ENCODE results near the gene BLMH.
A peak's percentile ranks its signal among the peaks of the same experiment; 100 is the strongest.

Gene BLMH

GRCh38 chr17:30309591-30309990, 17.8 kb upstream of the BLMH start:
- no peak overlapping the region for H3K4me3 ChIP-seq (ENCODE audit: low read depth, low read length)

- H3K4me3 ChIP-seq (ENCODE audit: low read depth, low read length): no peak overlapping the region
Observed at GRCh38 chr17:30308406-30308805, 16.7 kb upstream of the BLMH start.

DNA sequence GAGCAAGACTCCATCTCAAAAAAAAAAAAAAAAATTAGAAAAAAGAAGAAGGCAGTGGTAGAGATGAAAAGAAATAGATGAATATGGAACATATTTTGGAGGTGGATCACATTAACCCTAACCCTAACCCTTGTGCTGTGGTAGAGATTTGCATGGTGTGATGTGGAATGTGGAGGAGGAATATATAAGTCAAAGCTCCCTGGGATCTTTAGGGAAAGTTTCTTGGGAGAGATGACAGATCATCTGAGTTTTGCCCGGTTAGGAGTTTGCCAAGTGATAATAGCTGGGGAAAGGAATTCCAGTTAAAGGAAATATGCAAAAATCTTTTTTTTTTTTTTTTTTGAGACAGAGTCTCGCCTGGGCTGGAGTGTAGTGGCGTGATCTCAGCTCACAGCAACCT, 13.0 kb upstream of the BLMH start:
- H3K4me3 ChIP-seq (ENCODE audit: low read depth, low read length): no peak overlapping the region

GRCh38 chr17:30302241-30302640, 10.5 kb upstream of the BLMH start:
- H3K4me3 ChIP-seq (ENCODE audit: low read depth, low read length): no peak overlapping the region

GRCh38 chr17:30300818-30301217, 9.1 kb upstream of the BLMH start:
- no peak overlapping the region for H3K4me3 ChIP-seq (ENCODE audit: low read depth, low read length)

GRCh38 chr17:30299000-30299399, 7.3 kb upstream of the BLMH start:
- no peak overlapping the region for H3K4me3 ChIP-seq (ENCODE audit: low read depth, low read length)

DNA sequence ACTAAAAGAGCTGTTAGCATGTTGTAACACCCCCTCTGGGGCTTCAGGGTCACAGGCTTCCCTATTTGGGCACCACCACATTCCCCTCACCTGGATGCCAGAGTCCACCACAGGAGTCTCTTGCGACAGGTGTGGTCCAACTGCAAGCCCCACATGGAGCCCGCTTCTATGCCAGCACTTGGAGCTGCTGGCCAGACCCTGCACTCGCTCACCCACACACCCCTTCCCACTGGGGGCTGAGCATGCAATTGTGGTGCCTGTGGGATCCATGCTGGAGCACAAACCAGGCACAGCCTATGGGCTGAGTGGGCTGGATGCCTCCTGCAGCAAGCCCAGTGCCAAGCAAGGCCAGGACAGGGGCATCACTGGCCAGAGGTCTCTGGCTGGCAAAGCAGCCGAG, 6.0 kb upstream of the BLMH start:
- H3K4me3 ChIP-seq (ENCODE audit: low read depth, low read length): no peak overlapping the region

GRCh38 chr17:30296499-30297080, 4.8 kb upstream of the BLMH start:
- no peak overlapping the region for H3K4me3 ChIP-seq (ENCODE audit: low read depth, low read length)

- H3K4me3 ChIP-seq (ENCODE audit: low read depth, low read length): peak overlapping the region; percentile 61
Observed at GRCh38 chr17:30292286-30292858, 628 bp upstream of the BLMH start.

GRCh38 chr17:30290696-30291542, 825 bp downstream of the BLMH start:
- H3K4me3 ChIP-seq (ENCODE audit: low read depth, low read length): peak overlapping the region; percentile 61

DNA sequence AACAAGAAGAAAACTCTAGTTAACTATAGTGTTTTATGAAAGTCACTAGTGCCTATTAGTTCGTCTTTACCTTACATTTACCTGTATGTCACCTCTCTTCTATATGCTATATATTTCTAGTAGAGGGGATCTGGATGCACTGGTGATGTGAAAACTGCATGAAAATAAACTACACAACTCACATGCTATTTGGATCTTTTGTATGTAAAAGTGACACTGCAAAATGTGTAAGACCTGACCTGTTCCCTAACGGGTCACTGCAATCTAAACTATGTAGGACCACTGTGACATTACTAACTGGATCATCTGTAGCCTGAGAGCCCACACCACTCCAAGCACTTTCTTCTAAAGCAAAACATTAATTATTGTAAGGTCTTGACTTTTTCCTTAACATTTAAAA, 1.7 kb downstream of the BLMH start:
- H3K4me3 ChIP-seq (ENCODE audit: low read depth, low read length): no peak overlapping the region

DNA sequence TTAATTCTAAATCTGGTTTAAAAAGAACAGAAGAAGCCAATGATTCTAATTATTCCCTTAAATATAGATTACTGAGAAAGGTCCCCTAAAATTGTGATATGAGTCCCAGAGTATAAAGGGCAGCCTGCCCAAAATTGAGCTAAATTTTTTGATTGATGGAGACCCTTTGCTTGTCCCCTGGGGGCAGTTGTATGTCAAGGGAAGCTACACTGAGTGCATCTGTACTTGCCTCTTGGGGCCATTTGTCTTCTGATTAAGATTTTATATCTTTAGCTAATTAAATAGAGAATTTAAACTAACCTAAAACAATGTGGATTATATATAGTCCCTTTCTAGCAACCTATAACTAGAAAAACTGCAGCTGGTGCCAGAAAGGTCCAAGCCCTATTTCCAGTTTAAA, 12.6 kb downstream of the BLMH start:
- no peak overlapping the region for H3K4me3 ChIP-seq (ENCODE audit: low read depth, low read length)

- H3K4me3 ChIP-seq (ENCODE audit: low read depth, low read length): no peak overlapping the region
Observed at GRCh38 chr17:30278032-30278431, 13.7 kb downstream of the BLMH start.

DNA sequence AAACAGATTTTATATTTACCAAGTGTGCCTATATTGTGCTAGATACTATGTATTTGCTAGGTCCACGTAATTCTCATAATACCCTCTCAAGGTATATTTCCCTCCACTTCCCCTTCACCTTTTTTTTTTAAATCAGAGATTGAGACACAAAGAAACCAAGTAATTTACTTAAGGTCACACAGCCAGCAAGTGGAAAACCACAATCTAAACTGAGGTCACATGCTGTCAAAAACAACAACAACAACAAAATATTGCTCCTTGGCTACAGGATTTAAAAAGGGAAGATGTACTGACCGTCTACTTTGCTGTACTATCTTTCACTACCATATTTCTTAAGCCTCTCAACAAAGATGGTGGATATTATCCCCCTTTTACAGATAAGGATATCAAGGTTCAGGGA, 15.8 kb downstream of the BLMH start:
- no peak overlapping the region for H3K4me3 ChIP-seq (ENCODE audit: low read depth, low read length)

GRCh38 chr17:30274887-30275286, 16.9 kb downstream of the BLMH start:
- H3K4me3 ChIP-seq (ENCODE audit: low read depth, low read length): no peak overlapping the region

- H3K4me3 ChIP-seq (ENCODE audit: low read depth, low read length): no peak overlapping the region
Observed at GRCh38 chr17:30273373-30273772, 18.4 kb downstream of the BLMH start.

DNA sequence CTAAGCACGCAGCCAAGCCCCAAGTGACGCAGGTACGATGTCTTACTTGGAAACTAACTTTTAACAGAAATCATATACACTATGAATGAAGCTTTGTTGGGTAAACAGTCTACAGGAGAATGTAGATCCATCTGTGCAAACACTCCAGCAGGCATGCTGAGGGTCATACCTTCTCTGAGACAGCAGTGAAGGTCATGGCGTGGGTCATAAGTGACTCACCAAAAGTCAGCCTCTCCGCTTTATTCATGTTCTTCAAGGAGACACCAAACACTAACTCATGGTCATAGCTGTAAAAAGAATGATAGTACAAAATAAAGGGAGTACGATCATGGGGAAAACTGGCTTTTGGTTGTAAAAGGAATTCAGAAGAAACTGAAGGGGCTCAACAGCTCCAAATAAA, 20.6 kb downstream of the BLMH start:
- H3K4me3 ChIP-seq (ENCODE audit: low read depth, low read length): no peak overlapping the region

GRCh38 chr17:30267625-30268024, 24.1 kb downstream of the BLMH start:
- no peak overlapping the region for H3K4me3 ChIP-seq (ENCODE audit: low read depth, low read length)

DNA sequence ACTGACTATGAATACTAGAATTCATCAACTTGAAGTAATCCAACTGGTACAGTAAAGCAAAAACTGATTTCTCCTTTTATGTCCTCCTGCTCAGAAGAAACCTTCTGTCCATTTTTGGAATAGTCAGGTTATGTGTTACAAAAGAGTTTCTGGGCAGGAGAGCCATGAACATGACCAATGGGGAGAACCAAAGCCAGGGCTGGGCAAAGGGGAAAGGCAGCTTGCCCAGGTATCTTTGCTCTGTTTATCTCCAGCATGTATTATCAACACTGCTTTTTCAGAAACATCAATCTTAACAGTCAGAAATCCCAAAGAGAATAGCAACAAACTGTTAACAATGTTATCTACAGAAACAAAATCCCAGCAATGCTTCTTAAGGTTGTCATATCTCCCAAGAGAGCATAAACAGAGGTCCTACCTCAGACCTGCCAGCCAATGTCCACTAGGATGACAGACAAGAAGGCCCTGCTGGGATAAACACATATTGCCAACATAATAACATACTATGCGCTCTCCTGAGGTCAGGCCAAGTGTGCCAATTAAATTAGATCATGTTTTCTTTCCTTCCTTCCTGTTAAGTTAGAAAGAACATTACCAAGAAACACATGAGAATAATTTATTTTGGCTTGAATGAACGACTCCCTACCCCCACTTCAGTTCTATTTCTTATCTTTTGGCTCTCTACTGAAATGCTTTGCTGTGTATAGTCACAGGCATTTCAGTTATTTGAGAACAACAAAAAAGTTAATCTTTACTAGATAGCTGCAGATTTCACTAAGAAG, 28.0 kb downstream of the BLMH start:
- H3K4me3 ChIP-seq (ENCODE audit: low read depth, low read length): no peak overlapping the region

DNA sequence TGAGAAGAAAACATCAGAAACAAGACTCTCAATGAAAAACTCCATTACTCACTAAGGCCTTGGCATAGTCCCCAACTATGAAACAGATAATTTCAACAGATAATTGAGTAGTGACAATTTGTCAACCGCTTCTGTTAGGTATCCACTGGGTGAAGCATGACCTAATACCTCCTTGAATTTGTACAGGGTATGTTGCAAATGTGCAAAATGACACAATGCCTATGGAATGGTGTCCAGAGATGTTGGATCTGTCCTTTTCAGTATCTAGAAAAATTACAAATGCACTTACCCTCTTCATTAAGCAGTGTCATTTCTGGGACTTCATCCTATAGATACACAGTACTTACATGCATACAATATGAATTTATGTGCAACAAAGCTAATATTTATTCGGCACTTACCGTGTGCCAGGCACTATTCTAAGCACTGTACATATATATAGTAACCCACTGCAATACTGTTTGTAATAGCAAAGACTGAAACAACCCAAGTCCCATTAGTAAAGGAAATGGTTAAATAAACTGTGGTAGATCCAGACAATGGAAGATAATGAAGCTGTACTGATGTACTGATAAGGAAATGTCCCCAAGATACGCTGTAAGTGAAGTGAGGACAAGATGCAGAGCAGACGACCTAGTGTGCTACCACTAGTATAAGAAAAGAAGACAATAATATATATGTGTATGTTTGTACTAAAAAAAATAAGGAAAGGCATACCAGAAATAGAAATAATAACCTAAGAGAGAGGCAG, 34.8 kb downstream of the BLMH start:
- H3K4me3 ChIP-seq (ENCODE audit: low read depth, low read length): no peak overlapping the region

DNA sequence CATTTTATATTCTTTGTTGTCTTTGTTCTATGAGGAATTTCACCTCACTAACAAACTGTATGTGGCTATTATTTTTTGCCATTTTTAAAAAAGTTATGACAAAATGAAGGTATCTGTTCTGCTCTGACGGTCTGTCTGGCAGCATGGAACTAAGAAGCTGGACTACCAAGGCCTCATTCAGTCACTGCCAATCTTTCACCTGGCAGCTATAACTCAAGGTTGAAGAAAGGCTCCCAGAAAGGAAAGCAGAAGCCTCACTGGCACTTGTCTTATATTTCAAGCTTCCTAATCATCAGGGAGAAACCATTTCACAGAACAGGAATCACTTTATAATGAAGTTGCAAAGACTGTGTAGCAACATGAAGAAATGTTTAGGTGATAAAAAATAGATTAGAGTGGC, 37.6 kb downstream of the BLMH start:
- no peak overlapping the region for H3K4me3 ChIP-seq (ENCODE audit: low read depth, low read length)
